A673 (cell line): ENCODE data around the gene DTNA.
"Not testable (repeated sequence)": the region's sequence is repeated elsewhere in the genome, so short reads cannot be mapped to it uniquely, and the experiment has no call there.

ENCODE experiments used
- EZH2 ChIP-seq: fragments of 200-600 bp; sonication (generic); IDR thresholded peaks from 2 replicates; pipeline ENCODE4 v1.6.1; 2017; ENCODE audit warnings: borderline replicate concordance, low read depth, mild to moderate bottlenecking, mixed read lengths, antibody characterized with exemption, low read length; ENCODE audit not compliant: poor library complexity, severe bottlenecking
- TF ChIP-seq, protein P1 (sequence below): fragments of 300-800, 200-600 bp; sonication (generic); conservative IDR thresholded peaks from 2 replicates; pipeline ENCODE4 v1.5.1; 2017; ENCODE audit warnings: low read depth, mild to moderate bottlenecking, antibody characterized with exemption, low read length, moderate library complexity, mixed read lengths

DNA sequence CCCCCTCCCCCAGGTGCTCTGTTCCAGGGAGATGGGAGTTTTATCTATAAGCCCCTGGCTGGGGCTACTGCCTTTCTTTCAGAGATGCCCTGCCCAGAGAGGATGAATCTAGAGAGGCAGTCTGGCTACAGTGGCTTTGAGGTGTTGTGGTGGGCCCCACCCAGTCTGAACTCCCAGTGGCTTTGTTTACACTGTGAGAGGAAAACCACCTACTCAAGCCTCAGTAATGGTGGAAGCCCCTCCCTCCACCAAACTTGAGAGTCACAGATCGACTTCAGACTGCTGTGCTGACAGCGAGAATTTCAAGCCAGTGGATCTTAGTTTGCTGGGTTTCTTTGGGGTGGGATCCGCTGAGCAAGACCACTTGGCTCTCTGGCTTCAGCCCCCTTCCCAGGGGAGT lies 20.3 kb upstream of the DTNA start:
- TF ChIP-seq, protein P1, sequence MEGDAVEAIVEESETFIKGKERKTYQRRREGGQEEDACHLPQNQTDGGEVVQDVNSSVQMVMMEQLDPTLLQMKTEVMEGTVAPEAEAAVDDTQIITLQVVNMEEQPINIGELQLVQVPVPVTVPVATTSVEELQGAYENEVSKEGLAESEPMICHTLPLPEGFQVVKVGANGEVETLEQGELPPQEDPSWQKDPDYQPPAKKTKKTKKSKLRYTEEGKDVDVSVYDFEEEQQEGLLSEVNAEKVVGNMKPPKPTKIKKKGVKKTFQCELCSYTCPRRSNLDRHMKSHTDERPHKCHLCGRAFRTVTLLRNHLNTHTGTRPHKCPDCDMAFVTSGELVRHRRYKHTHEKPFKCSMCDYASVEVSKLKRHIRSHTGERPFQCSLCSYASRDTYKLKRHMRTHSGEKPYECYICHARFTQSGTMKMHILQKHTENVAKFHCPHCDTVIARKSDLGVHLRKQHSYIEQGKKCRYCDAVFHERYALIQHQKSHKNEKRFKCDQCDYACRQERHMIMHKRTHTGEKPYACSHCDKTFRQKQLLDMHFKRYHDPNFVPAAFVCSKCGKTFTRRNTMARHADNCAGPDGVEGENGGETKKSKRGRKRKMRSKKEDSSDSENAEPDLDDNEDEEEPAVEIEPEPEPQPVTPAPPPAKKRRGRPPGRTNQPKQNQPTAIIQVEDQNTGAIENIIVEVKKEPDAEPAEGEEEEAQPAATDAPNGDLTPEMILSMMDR: not testable (repeated sequence)
- TF ChIP-seq EZH2: not testable (repeated sequence)
